ENCODE data around the gene NFAM1. TPM values are rescaled to one million over a fixed set of nuclear protein-coding genes. Genes with fewer than 3 reads are reported as not detected.

The NFAM1 gene
- total and polyA plus RNA-seq, 2 of the 13 experiments (the other 11 are each of a cell fraction or from before 2014, with no cell fraction given): 0.03 TPM; not detected in 1

GRCh38 chr22:42334875-42335512, 97.2 kb downstream of the NFAM1 start:
- no peak for TF ChIP-seq ZNF878 (CRISPR knock-in tag; IDR thresholded peaks at IDR 0.05)
- TF ChIP-seq NONO (IDR thresholded peaks at IDR 0.05): no peak
- TF ChIP-seq NONO (CRISPR knock-in tag; conservative IDR thresholded peaks at IDR 0.05): no peak
- no peak for TF ChIP-seq TAF1 (CRISPR knock-in tag; IDR thresholded peaks at IDR 0.05)
- TF ChIP-seq ZNF343 (CRISPR knock-in tag; IDR thresholded peaks at IDR 0.05): no peak
- TF ChIP-seq BCL6 (CRISPR knock-in tag; IDR thresholded peaks at IDR 0.05): no peak
- TF ChIP-seq SETDB1 (CRISPR knock-in tag; IDR thresholded peaks at IDR 0.05; ENCODE audit: borderline replicate concordance): no peak
- no peak for TF ChIP-seq ZNF772 (CRISPR knock-in tag; IDR thresholded peaks at IDR 0.05)
- no peak for TF ChIP-seq KDM3A (CRISPR knock-in tag; IDR thresholded peaks at IDR 0.05; ENCODE audit: low read depth)
- no peak for TF ChIP-seq LCORL (IDR thresholded peaks at IDR 0.05)
- no peak for TF ChIP-seq LCORL (CRISPR knock-in tag; IDR thresholded peaks at IDR 0.05)
- no peak for TF ChIP-seq ZNF883 (CRISPR knock-in tag; IDR thresholded peaks at IDR 0.05; ENCODE audit: not compliant biosample characterization)
- no peak for TF ChIP-seq ATAD3A (CRISPR knock-in tag; IDR thresholded peaks at IDR 0.05)
- TF ChIP-seq ZZZ3 (CRISPR knock-in tag; IDR thresholded peaks at IDR 0.05; ENCODE audit: borderline replicate concordance): no peak
- no peak for ATAC-seq
- in situ Hi-C loops (cut with HindIII; ENCODE audit: extremely low pct_ligation_motif_present, low pct_unique_long_range_greater_than_20kb): no loop called here
- ChIA-PET POLR2A (no interaction called here), CTCF (ENCODE audit: low intra/inter-chr PET ratio, low total read pairs) (no interaction called here)
- H3K9me3 ChIP-seq (ENCODE audit: low read length): no peaks in the 10 kb centered on the region
- 22% methylated on average over 11 of the region's 11 CpGs for WGBS (ENCODE audit: low lambda C conversion rate)
- H3K79me2 ChIP-seq (ENCODE audit: insufficient read depth, low read length): no peaks in the 10 kb centered on the region
- intact Hi-C loops (cut with micrococcal nuclease; ENCODE audit: unreplicated experiment): no loop called here
- H3K36me3 ChIP-seq (replicated peaks in 1 of 2; ENCODE audit: control insufficient read depth in 1 of 2, insufficient read depth in 2 of 2, low read length in 2 of 2): no peaks in the 10 kb centered on the region
- no TSS peak for BruUV-seq (replicated peaks)
- no peak overlapping the region for H3K4me2 ChIP-seq (ENCODE audit: low read depth, low read length)
- H3K27me3 ChIP-seq (ENCODE audit: control insufficient read depth in 1 of 2, insufficient read depth in 2 of 2, low read length in 2 of 2): peaks cover 4 to 51% of the 10 kb centered on the region in 2 experiments; a peak in 4 of 5 replicates
- no peak overlapping the region for H3K4me3 ChIP-seq (replicated peaks in 1 of 3; ENCODE audit: insufficient read depth in 1 of 3, low read depth in 2 of 3, low read length in 3 of 3)
- H4K20me1 ChIP-seq (ENCODE audit: insufficient read depth, low read length): no peaks in the 10 kb centered on the region
- no peak overlapping the region for H2AFZ ChIP-seq (ENCODE audit: low read length)
- no peaks in the 10 kb centered on the region for H3K4me1 ChIP-seq (ENCODE audit: insufficient read depth, low read length)
- no peak overlapping the region for H3K27ac ChIP-seq (ENCODE audit: extremely low read length, insufficient read depth, low read length)
- no peak for FAIRE-seq
- no peak for DNase-seq (ENCODE audit: low spot score)
- H3K9ac ChIP-seq (ENCODE audit: insufficient read depth, low read depth, low read length): no peak overlapping the region
